GM10248 (cell line): ENCODE data around the gene HES4.

Source experiments
- CTCF ChIA-PET: fragments of 300-600 bp; sonication (Branson Sonifier 250); formaldehyde crosslinking; extraction: SDS; loops from one replicate; lab custom pipeline; 2021; ENCODE audit warnings: antibody characterized with exemption; lab: Yijun Ruan, JAX
- POLR2A ChIA-PET: fragments of 350-650 bp; sonication (Branson Sonifier 250); formaldehyde crosslinking; extraction: SDS; loops from one replicate; lab custom pipeline; 2020; ENCODE audit warnings: antibody characterized with exemption; lab: Yijun Ruan, JAX
- DNase-seq: peaks from one replicate; pipeline ENCODE4 v3.0.0; 2012; ENCODE audit errors: extremely low spot score
- CTCF ChIP-seq: IDR thresholded peaks from 2 replicates; pipeline ENCODE4 v1.5.1; 2012; ENCODE audit warnings: mild to moderate bottlenecking, low read depth; ENCODE audit errors: extremely low read depth, missing control alignments, control extremely low read depth

HES4 gene

GRCh38 chr1:1024149-1024770 lies 24.4 kb upstream of the HES4 start:
- ChIA-PET POLR2A (interaction anchor here (1.0 kb wide), 1 partner anchor 10 kb away, joined by 3 read pairs; no protein-coding TSS in a partner anchor), CTCF (interaction anchor here (0.8 to 2.9 kb wide), 7 partner anchors 8 to 40 kb away, joined by 3 to 9 read pairs (median 3); no protein-coding TSS in a partner anchor)
- no peak for TF ChIP-seq CTCF
- no peak for DNase-seq

GRCh38 chr1:1023700-1024099 lies 23.8 kb upstream of the HES4 start:
- ChIA-PET POLR2A (interaction anchor here (1.0 kb wide), 1 partner anchor 9 kb away, joined by 3 read pairs; no protein-coding TSS in a partner anchor), CTCF (interaction anchor here (0.8 to 3.3 kb wide), 7 partner anchors 9 to 40 kb away, joined by 3 to 26 read pairs (median 4); no protein-coding TSS in a partner anchor)
- DNase-seq, result no peak
- no peak for TF ChIP-seq CTCF

- POLR2A ChIA-PET, result no interaction called here
- CTCF ChIA-PET, result interaction anchor here (1.1 to 3.3 kb wide), 3 partner anchors 10 to 20 kb away, joined by 4 to 26 read pairs (median 9); no protein-coding TSS in a partner anchor
- DNase-seq, result no peak
- TF ChIP-seq CTCF, result no peak
Observed at GRCh38 chr1:1022302-1023009, 22.6 kb upstream of the HES4 start.

- no peak for DNase-seq
- POLR2A ChIA-PET, result no interaction called here
- no peak for TF ChIP-seq CTCF
Observed at GRCh38 chr1:1021920-1022259, 22.0 kb upstream of the HES4 start.

GRCh38 chr1:1021010-1021919 lies 21.4 kb upstream of the HES4 start:
- DNase-seq, result no peak
- ChIA-PET POLR2A (no interaction called here), CTCF (interaction anchor here (1.0 to 3.3 kb wide), 3 partner anchors 11 to 37 kb away, joined by 3 to 26 read pairs (median 4); no protein-coding TSS in a partner anchor)
- no peak for TF ChIP-seq CTCF

More at GRCh38 chr1:1021920-1022259, 22.0 kb upstream of the HES4 start:
- CTCF ChIA-PET, result interaction anchor here (1.1 to 3.3 kb wide), 3 partner anchors 10 to 37 kb away, joined by 4 to 26 read pairs (median 4); no protein-coding TSS in a partner anchor
